Hematopoietic multipotent progenitor cell (in vitro differentiated cells): ENCODE measurements around the gene MPDU1. TPM values are rescaled to one million over a fixed set of nuclear protein-coding genes. Genes with fewer than 3 reads are reported as not detected.
A peak's percentile ranks its signal among the peaks of the same experiment; 100 is the strongest.

Experiments used
- DNase-seq, 3 donors: peaks; one replicate each; pipeline ENCODE4 v3.0.0-alpha.2; 2011 to 2015; ENCODE audit warnings: low read depth in 2 of 3, low spot score in 2 of 3
- total RNA-seq: library from RNA; depleted of rRNA; stranded (reverse); fragments of >200 nt; gene quantifications from one replicate; pipeline ENCODE4 v1.2.3, GENCODE V29; 2012

The MPDU1 gene
- total RNA-seq, 1 donor = 118 TPM

GRCh38 chr17:7560172-7561027 lies 23.3 kb upstream of the MPDU1 start:
- peak in 2 of 3 donors; percentile 52 to 69 for DNase-seq

- peak in 2 of 3 donors; percentile 75 to 85 for DNase-seq
Measured at GRCh38 chr17:7561028-7561575, 22.6 kb upstream of the MPDU1 start.

GRCh38 chr17:7561589-7562207 lies 22.0 kb upstream of the MPDU1 start, which contains the start of gene SENP3:
SENP3 (plus strand) TSS chr17:7561919; CDS start chr17:7563077, 1,158 bp downstream.
- DNase-seq = peak; percentile 89 to 93 (median 92)

GRCh38 chr17:7562208-7562605 lies 21.4 kb upstream of the MPDU1 start:
- DNase-seq = no peak

- DNase-seq = no peak
Measured at GRCh38 chr17:7563115-7563869, 20.4 kb upstream of the MPDU1 start.

GRCh38 chr17:7569571-7569970 lies 14.1 kb upstream of the MPDU1 start:
- DNase-seq = no peak

- no peak for DNase-seq
Measured at GRCh38 chr17:7570351-7570750, 13.3 kb upstream of the MPDU1 start.

- no peak for DNase-seq
Measured at GRCh38 chr17:7572338-7572587, 11.4 kb upstream of the MPDU1 start.

GRCh38 chr17:7572588-7573323 lies 10.9 kb upstream of the MPDU1 start:
- peak; percentile 95 to 100 (median 99) for DNase-seq

GRCh38 chr17:7573324-7574080 lies 10.2 kb upstream of the MPDU1 start:
- DNase-seq = peak; percentile 82 to 95 (median 93)

GRCh38 chr17:7574176-7574953 lies 9.3 kb upstream of the MPDU1 start:
- no peak for DNase-seq

- no peak for DNase-seq
Measured at GRCh38 chr17:7575481-7575883, 8.2 kb upstream of the MPDU1 start.

- no peak for DNase-seq
Measured at GRCh38 chr17:7575959-7576358, 7.7 kb upstream of the MPDU1 start.

GRCh38 chr17:7576432-7576937 lies 7.2 kb upstream of the MPDU1 start:
- no peak for DNase-seq

- DNase-seq = no peak
Measured at GRCh38 chr17:7577327-7578199, 6.1 kb upstream of the MPDU1 start.

- DNase-seq = peak in 2 of 3 donors; percentile 80 to 82
Measured at GRCh38 chr17:7579001-7579833, 4.4 kb upstream of the MPDU1 start, which contains the start of gene CD68. CD68 (plus strand) TSS chr17:7579638; CDS start chr17:7579678, 40 bp downstream.
